ENCODE data around the gene TAF6.

DNA sequence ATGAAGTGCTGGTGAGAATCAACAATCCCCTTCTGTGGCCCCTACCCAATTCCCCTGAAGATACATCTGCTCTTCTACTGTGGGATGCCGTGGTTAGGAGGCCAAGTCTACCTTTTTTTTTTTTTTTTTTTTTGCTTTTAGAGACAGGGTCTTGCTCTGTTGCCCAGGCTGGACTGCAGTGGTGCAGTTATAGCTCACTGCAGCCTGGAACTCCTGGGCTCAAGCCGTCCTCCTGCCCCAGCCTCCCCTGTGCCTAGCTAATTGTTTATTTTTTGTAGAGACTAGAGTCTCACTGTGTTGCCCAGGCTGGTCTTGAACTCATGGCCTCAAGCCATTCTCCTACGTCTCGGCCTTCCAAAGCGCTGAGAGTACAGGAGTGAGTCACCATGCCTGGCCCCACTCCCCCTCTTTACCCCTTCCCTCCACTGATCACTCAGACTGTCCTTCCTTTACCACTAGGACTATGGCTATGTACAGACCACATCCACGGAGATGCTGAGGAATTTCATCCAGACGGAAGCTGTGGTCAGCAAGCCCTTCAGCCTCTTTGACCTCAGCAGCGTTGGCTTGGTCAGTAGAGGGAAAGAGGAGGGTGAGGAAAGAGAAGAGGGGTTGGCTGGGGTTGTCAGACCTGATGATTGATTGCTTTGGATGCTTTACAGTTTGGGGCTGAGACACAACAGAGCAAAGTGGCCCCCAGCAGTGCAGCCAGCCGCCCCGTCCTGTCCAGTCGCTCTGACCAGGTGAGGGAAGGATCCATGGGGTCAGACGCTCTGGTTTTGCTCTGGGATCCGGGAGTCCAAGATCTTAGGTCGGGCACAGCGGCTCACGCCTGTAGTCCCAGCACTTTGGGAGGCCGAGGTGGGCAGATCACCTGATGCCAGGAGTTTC, 16.0 kb downstream of the TAF6 start:
- TF ChIP-seq CTCF (IDR thresholded peaks at IDR 0.05; ENCODE audit: insufficient read depth, low read length, poor library complexity, severe bottlenecking) (no peak), EZH2phosphoT487 (conservative IDR thresholded peaks at IDR 0.05; ENCODE audit: low read length) (no peak)
